K562 (cell line): ENCODE results near the gene WNT7A. TPM values are rescaled to one million over a fixed set of nuclear protein-coding genes. Genes with fewer than 3 reads are reported as not detected.

Experiments
- GATA2 ChIP-seq: sonication (generic); formaldehyde crosslinking; IDR thresholded peaks from 2 replicates; pipeline ENCODE4 v1.4.0; 2020; ENCODE audit warnings: mild to moderate bottlenecking, missing genetic modification reagents
- KLF16 ChIP-seq: IDR thresholded peaks from 2 replicates; pipeline ENCODE4 v1.6.1; 2016; ENCODE audit warnings: antibody characterized with exemption
- NCOA6 ChIP-seq: fragments of 450-650 bp; IDR thresholded peaks from 2 replicates; pipeline ENCODE4 v1.6.1; 2017; ENCODE audit warnings: mild to moderate bottlenecking
- RBM17 ChIP-seq: fragments of 200-400 bp; formaldehyde crosslinking; IDR thresholded peaks from 2 replicates; pipeline ENCODE4 v1.6.1; 2017; ENCODE audit warnings: low read depth, mild to moderate bottlenecking, low read length, borderline replicate concordance
- SMARCA4 ChIP-seq: fragments of 450-650 bp; IDR thresholded peaks from 2 replicates; pipeline ENCODE4 v1.6.1; 2016
- U2AF2 ChIP-seq: fragments of 200-400 bp; formaldehyde crosslinking; optimal IDR thresholded peaks from 2 replicates; pipeline ENCODE3; 2017; ENCODE audit warnings: low read depth, mild to moderate bottlenecking, low read length
- XRCC5 ChIP-seq: fragments of 200-400 bp; formaldehyde crosslinking; IDR thresholded peaks from 2 replicates; pipeline ENCODE4 v1.6.1; 2017; ENCODE audit warnings: low read depth, mild to moderate bottlenecking, low read length
- ZNF444 ChIP-seq: fragments of 250-450 bp; sonication (Bioruptor Pico); IDR thresholded peaks from 2 replicates; pipeline ENCODE4 v1.4.0; 2020; ENCODE audit warnings: mild to moderate bottlenecking, moderate library complexity
- polyA plus RNA-seq, 8 experiments: library from polyadenylated mRNA; depleted of rRNA in 4 of 8; stranded (reverse) in 5 of 8; unstranded in 3 of 8; fragments of >200 nt; fragmentation: Nextera tagmentation in 2 of 8; fragmentation: Illumina TruSeq in 1 of 8; extraction: Ambion mirVana in 2 of 8; extraction: Trizol in 1 of 8; gene quantifications; 2 replicates each; pipeline versions ENCODE4 v1.2.1 to v1.2.3, GENCODE V29; 2011 to 2014; ENCODE audit warnings: inconsistent platforms in 1 of 8, missing spikeins in 1 of 8
- total RNA-seq, 7 experiments: library from RNA; depleted of rRNA in 6 of 7; stranded (reverse); fragments of >200 nt in 6 of 7; fragmentation: Illumina TruSeq in 2 of 7; extraction: Trizol in 2 of 7; gene quantifications; 2 replicates each; pipeline versions ENCODE4 v1.2.1 to v1.2.3, GENCODE V29; 2011 to 2021; ENCODE audit warnings: low replicate concordance in 1 of 7
- TF ChIP-seq, protein P1 (sequence below), 2 experiments: IDR thresholded peaks; 2 replicates each; pipeline ENCODE4 v1.6.1; 2011; ENCODE audit warnings: borderline replicate concordance in 1 of 2, control low read depth in 1 of 2, low read depth in 1 of 2, low read length in 1 of 2, mild to moderate bottlenecking in 1 of 2, mixed read lengths in 1 of 2, moderate library complexity in 1 of 2; ENCODE audit not compliant: insufficient read depth in 1 of 2, insufficient read length in 1 of 2, poor library complexity in 1 of 2, severe bottlenecking in 1 of 2; ENCODE audit errors: extremely low read depth in 1 of 2
- TF ChIP-seq, protein P2 (sequence below): sonication (generic); formaldehyde crosslinking; IDR thresholded peaks from 2 replicates; pipeline ENCODE4 v1.9.0; 2022; ENCODE audit warnings: mild to moderate bottlenecking, missing genetic modification reagents
- TF ChIP-seq, protein P3 (sequence below): sonication (generic); formaldehyde crosslinking; IDR thresholded peaks from 2 replicates; pipeline ENCODE4 v1.8.0; 2022; ENCODE audit warnings: mild to moderate bottlenecking, missing genetic modification reagents
- TF ChIP-seq, protein P4 (sequence below), 2 experiments: fragments of 450-650 bp; conservative IDR thresholded peaks; 2 replicates each; pipeline ENCODE4 v1.6.1; 2017; ENCODE audit warnings: mild to moderate bottlenecking in 2 of 2, moderate library complexity in 2 of 2

The WNT7A gene
- total and polyA plus RNA-seq, 9 of the 15 experiments (the other 6 are each of a cell fraction or from before 2014, with no cell fraction given): 0.03 TPM; not detected in 8

DNA sequence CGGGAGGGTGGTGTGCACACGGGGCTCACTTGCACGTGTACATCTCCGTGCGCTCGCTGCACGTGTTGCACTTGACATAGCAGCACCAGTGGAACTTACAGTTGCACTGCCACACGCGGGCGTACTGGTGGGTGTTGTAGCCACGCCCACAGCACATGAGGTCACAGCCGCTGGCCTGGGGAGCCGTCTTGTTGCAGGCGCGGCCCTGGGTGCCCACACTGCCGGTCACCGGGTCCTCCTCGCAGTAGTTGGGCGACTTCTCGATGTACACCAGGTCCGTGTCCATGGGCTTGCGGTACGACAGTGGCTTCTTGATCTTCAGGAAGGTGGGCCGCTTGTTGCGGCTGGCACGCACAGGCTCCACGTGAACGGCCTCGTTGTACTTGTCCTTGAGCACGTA is 61.0 kb downstream of the WNT7A start (continued):
- TF ChIP-seq XRCC5 (no peak), RBM17 (no peak), GATA2 (CRISPR knock-in tag) (no peak), KLF16 (no peak), NCOA6 (no peak), ZNF444 (no peak), SMARCA4 (no peak), U2AF2 (no peak)
- TF ChIP-seq, protein P1, sequence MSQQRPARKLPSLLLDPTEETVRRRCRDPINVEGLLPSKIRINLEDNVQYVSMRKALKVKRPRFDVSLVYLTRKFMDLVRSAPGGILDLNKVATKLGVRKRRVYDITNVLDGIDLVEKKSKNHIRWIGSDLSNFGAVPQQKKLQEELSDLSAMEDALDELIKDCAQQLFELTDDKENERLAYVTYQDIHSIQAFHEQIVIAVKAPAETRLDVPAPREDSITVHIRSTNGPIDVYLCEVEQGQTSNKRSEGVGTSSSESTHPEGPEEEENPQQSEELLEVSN (IDR thresholded peaks at IDR 0.05; ENCODE audit: borderline replicate concordance in 1 of 2, extremely low read depth in 1 of 2, insufficient read depth in 1 of 2, insufficient read length in 1 of 2, low read depth in 1 of 2, low read length in 1 of 2, poor library complexity in 1 of 2, severe bottlenecking in 1 of 2): peak in 1 of 2 experiments; percentile 24
- TF ChIP-seq, protein P2, sequence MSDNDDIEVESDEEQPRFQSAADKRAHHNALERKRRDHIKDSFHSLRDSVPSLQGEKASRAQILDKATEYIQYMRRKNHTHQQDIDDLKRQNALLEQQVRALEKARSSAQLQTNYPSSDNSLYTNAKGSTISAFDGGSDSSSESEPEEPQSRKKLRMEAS (CRISPR knock-in tag): peak; percentile 44
- TF ChIP-seq, protein P3, sequence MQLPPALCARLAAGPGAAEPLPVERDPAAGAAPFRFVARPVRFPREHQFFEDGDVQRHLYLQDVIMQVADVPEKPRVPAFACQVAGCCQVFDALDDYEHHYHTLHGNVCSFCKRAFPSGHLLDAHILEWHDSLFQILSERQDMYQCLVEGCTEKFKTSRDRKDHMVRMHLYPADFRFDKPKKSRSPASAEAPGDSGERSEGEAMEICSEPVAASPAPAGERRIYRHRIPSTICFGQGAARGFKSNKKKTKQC (CRISPR knock-in tag): no peak
- TF ChIP-seq, protein P4, sequence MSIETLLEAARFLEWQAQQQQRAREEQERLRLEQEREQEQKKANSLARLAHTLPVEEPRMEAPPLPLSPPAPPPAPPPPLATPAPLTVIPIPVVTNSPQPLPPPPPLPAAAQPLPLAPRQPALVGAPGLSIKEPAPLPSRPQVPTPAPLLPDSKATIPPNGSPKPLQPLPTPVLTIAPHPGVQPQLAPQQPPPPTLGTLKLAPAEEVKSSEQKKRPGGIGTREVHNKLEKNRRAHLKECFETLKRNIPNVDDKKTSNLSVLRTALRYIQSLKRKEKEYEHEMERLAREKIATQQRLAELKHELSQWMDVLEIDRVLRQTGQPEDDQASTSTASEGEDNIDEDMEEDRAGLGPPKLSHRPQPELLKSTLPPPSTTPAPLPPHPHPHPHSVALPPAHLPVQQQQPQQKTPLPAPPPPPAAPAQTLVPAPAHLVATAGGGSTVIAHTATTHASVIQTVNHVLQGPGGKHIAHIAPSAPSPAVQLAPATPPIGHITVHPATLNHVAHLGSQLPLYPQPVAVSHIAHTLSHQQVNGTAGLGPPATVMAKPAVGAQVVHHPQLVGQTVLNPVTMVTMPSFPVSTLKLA (conservative IDR thresholded peaks at IDR 0.05): 0 out of 4 replicates have a peak, but pooled peaks of 1 of the 2 experiments have one; percentile 36
